ENCODE measurements around the gene S100G.
"Not testable (repeated sequence)": the region's sequence is repeated elsewhere in the genome, so short reads cannot be mapped to it uniquely, and the experiment has no call there.

Gene S100G

GRCh38 chrX:16649858-16650257, at the start of gene S100G:
Gene S100G (plus strand): TSS chrX:16650158. CDS start chrX:16651007, 849 bp downstream.
- no peak for DNase-seq (ENCODE audit: low spot score)

- no peak for DNase-seq (ENCODE audit: low spot score)
These were observed 48.1 kb upstream of the S100G start for GRCh38 chrX:16601885-16602284.

GRCh38 chrX:16603235-16603634, 46.7 kb upstream of the S100G start:
- DNase-seq (ENCODE audit: low spot score) = not testable (repeated sequence)

GRCh38 chrX:16603822-16604221, 46.1 kb upstream of the S100G start:
- DNase-seq (ENCODE audit: low spot score) = no peak

GRCh38 chrX:16604337-16604736, 45.6 kb upstream of the S100G start:
- DNase-seq (ENCODE audit: low spot score) = no peak

GRCh38 chrX:16606142-16606720, 43.7 kb upstream of the S100G start:
- no peak for DNase-seq (ENCODE audit: low spot score)

GRCh38 chrX:16610121-16610621, 39.8 kb upstream of the S100G start:
- peak; percentile 41 for DNase-seq (ENCODE audit: low spot score)

GRCh38 chrX:16610654-16611053, 39.3 kb upstream of the S100G start:
- DNase-seq (ENCODE audit: low spot score) = not testable (repeated sequence)

GRCh38 chrX:16612257-16612897, 37.6 kb upstream of the S100G start:
- no peak for DNase-seq (ENCODE audit: low spot score)

- no peak for DNase-seq (ENCODE audit: low spot score)
These were observed 32.6 kb upstream of the S100G start for GRCh38 chrX:16617382-16617781.

GRCh38 chrX:16618422-16618821, 31.5 kb upstream of the S100G start:
- DNase-seq (ENCODE audit: low spot score) = no peak

- DNase-seq (ENCODE audit: low spot score) = no peak
These were observed 30.9 kb upstream of the S100G start for GRCh38 chrX:16619024-16619423.

GRCh38 chrX:16628511-16628910, 21.4 kb upstream of the S100G start:
- DNase-seq (ENCODE audit: low spot score) = not testable (repeated sequence)

GRCh38 chrX:16628946-16629595, 20.9 kb upstream of the S100G start:
- DNase-seq (ENCODE audit: low spot score) = no peak

- DNase-seq (ENCODE audit: low spot score) = no peak
These were observed 20.0 kb upstream of the S100G start for GRCh38 chrX:16629909-16630308.

GRCh38 chrX:16633754-16634153, 16.2 kb upstream of the S100G start:
- no peak for DNase-seq (ENCODE audit: low spot score)

- DNase-seq (ENCODE audit: low spot score) = no peak
These were observed 14.9 kb upstream of the S100G start for GRCh38 chrX:16635040-16635439.

- no peak for DNase-seq (ENCODE audit: low spot score)
These were observed 14.4 kb upstream of the S100G start for GRCh38 chrX:16635596-16635995.

GRCh38 chrX:16638533-16638932, 11.4 kb upstream of the S100G start:
- DNase-seq (ENCODE audit: low spot score) = no peak

- DNase-seq (ENCODE audit: low spot score) = no peak
These were observed 10.0 kb upstream of the S100G start for GRCh38 chrX:16639966-16640365.

- DNase-seq (ENCODE audit: low spot score) = no peak
These were observed 9.1 kb upstream of the S100G start for GRCh38 chrX:16640823-16641222.

- peak; percentile 18 for DNase-seq (ENCODE audit: low spot score)
These were observed 6.8 kb upstream of the S100G start for GRCh38 chrX:16643176-16643575.
